Stomach smooth muscle (tissue), 2 donors: Measurements from ENCODE around the gene P2RY2.
A peak's percentile ranks its signal among the peaks of the same experiment; 100 is the strongest.
"Not testable (repeated sequence)": the region's sequence is repeated elsewhere in the genome, so short reads cannot be mapped to it uniquely, and the experiment has no call there.

Experiments used
- H3K27ac ChIP-seq: one replicate; pipeline ENCODE4 v1.7.0; 2013; ENCODE audit warnings: mild to moderate bottlenecking, low read length, inconsistent platforms
- H3K27me3 ChIP-seq, 2 donors: one replicate each; pipeline ENCODE4 v1.7.0; 2013; ENCODE audit warnings: low read length in 2 of 2; ENCODE audit not compliant: insufficient read depth in 2 of 2, control insufficient read depth in 1 of 2
- H3K36me3 ChIP-seq, 2 donors: one replicate each; pipeline ENCODE4 v1.7.0; 2013; ENCODE audit warnings: low read length in 2 of 2; ENCODE audit not compliant: control insufficient read depth in 2 of 2, insufficient read depth in 2 of 2
- H3K4me1 ChIP-seq: one replicate; pipeline ENCODE4 v1.7.0; 2013; ENCODE audit warnings: low read length; ENCODE audit not compliant: control insufficient read depth, insufficient read depth
- H3K4me3 ChIP-seq, 2 donors: one replicate each; pipeline ENCODE4 v1.7.0; 2013; ENCODE audit warnings: low read length in 2 of 2
- H3K9ac ChIP-seq, 2 donors: one replicate each; pipeline ENCODE4 v1.7.0; 2013; ENCODE audit warnings: low read length in 2 of 2, mild to moderate bottlenecking in 1 of 2
- H3K9me3 ChIP-seq, 2 donors: one replicate each; pipeline ENCODE4 v1.7.0; 2013; ENCODE audit warnings: low read length in 2 of 2; ENCODE audit not compliant: control insufficient read depth in 2 of 2
- donor health status: healthy.
- donor health status: Pancreatic carcinoma.

The P2RY2 gene

GRCh38 chr11:73228268-73229134 lies 10.4 kb downstream of the P2RY2 start:
- Histone ChIP-seq H3K4me1 (peaks cover 6% of the 10 kb centered on the region), H3K27ac (no peak overlapping the region), H3K36me3 (no peaks in the 10 kb centered on the region), H3K9me3 (no peaks in the 10 kb centered on the region), H3K4me3 (no peak overlapping the region), H3K27me3 (no peaks in the 10 kb centered on the region), H3K9ac (no peak overlapping the region)

DNA sequence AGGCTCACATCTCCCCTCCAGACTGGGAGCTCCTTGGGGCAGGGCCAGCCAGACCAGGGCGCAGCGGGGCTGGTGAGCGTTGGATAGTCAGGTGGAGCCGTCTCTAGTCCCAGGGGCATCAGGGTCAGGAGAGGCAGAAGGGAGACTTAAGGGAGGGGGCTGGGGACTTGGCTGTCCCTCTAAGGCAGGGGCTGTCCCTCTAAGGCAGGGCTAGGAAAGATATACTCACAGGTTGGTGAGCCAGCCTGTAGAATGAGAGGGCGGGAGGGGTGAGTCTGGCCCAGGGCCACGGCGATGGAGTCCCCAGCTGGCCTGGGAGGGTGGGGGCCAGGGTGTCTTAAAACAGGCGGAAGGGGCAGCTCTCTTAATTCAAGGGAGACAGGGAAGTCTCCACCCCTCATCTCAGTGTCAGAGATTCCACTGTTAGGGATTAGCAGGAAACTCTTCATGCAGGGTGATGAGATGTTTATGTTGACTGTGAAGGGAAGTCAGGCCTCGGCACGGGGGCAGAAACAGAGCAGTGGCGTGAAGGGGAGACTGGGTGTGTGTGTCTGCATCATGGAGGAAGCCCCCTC lies 11.3 kb downstream of the P2RY2 start:
- H3K4me1 ChIP-seq: peaks cover 16% of the 10 kb centered on the region
- H3K9me3 ChIP-seq: no peaks in the 10 kb centered on the region
- H3K4me3 ChIP-seq: no peak overlapping the region
- no peaks in the 10 kb centered on the region for H3K27me3 ChIP-seq
- H3K36me3 ChIP-seq: no peaks in the 10 kb centered on the region
- no peak overlapping the region for H3K27ac ChIP-seq
- H3K9ac ChIP-seq: no peak overlapping the region

GRCh38 chr11:73229896-73230875 lies 12.1 kb downstream of the P2RY2 start:
- Histone ChIP-seq H3K4me3 (no peak overlapping the region), H3K36me3 (no peaks in the 10 kb centered on the region), H3K4me1 (peaks cover 16% of the 10 kb centered on the region), H3K27ac (no peak overlapping the region), H3K9ac (no peak overlapping the region), H3K9me3 (no peaks in the 10 kb centered on the region), H3K27me3 (no peaks in the 10 kb centered on the region)

DNA sequence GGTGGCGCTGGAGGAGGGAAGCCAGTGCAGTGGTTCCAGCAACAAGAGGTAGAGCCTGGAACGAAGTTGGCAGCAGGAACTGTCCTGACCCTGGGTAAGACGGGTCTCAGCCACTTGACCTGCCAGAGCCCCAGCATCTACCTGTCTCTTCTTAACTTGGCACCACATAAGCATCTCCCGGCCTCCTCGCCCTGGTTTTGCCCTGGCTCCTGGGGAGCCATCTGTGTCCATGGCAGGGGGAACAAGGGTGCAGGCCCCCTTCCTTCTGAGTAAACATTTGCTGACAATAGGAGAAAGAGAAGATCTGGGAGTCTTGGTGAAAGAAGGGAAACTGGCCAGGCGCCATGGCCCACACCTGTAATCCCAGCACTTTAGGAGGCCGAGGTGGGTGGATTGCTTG lies 12.8 kb downstream of the P2RY2 start:
- Histone ChIP-seq H3K9ac (no peak overlapping the region), H3K9me3 (no peaks in the 10 kb centered on the region), H3K36me3 (no peaks in the 10 kb centered on the region), H3K4me1 (peaks cover 16% of the 10 kb centered on the region), H3K27ac (no peak overlapping the region), H3K27me3 (no peaks in the 10 kb centered on the region), H3K4me3 (no peak overlapping the region)

GRCh38 chr11:73232487-73232886 lies 14.4 kb downstream of the P2RY2 start:
- H3K4me1 ChIP-seq: peaks cover 16% of the 10 kb centered on the region
- not testable (repeated sequence) for H3K9me3 ChIP-seq, H3K27me3 ChIP-seq, H3K27ac ChIP-seq, H3K4me3 ChIP-seq, H3K9ac ChIP-seq, H3K36me3 ChIP-seq

GRCh38 chr11:73233211-73233610 lies 15.1 kb downstream of the P2RY2 start:
- H3K9ac ChIP-seq: no peak overlapping the region
- H3K4me1 ChIP-seq: peaks cover 16% of the 10 kb centered on the region
- H3K27me3 ChIP-seq: no peaks in the 10 kb centered on the region
- no peak overlapping the region for H3K27ac ChIP-seq
- no peaks in the 10 kb centered on the region for H3K9me3 ChIP-seq
- H3K36me3 ChIP-seq: no peaks in the 10 kb centered on the region
- H3K4me3 ChIP-seq: no peak overlapping the region

DNA sequence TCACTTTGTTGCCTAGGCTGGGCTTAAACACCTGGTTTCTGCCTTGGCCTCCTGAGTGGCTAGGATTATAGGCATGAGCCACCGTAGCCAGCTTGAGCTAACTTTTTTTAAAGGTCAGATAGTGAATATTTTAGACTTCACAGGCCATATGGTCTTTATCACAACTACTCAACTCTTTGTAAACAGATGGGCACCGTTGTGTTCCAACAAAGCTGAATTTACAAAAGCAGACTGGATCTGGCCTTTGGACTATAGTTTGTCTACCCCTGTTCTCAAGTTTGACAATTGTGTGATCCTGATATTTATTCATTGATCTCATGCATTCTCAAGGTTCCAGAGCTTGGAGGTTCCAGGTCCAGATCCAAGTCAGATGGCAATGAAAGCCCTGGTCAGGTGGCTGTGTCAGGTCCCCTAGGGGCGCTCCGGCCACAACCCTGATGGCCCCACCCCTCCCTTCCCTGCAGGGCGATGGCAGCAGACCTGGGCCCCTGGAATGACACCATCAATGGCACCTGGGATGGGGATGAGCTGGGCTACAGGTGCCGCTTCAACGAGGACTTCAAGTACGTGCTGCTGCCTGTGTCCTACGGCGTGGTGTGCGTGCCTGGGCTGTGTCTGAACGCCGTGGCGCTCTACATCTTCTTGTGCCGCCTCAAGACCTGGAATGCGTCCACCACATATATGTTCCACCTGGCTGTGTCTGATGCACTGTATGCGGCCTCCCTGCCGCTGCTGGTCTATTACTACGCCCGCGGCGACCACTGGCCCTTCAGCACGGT lies 15.8 kb downstream of the P2RY2 start:
- Histone ChIP-seq H3K9ac (no peak overlapping the region), H3K36me3 (no peaks in the 10 kb centered on the region), H3K27me3 (no peaks in the 10 kb centered on the region), H3K9me3 (no peaks in the 10 kb centered on the region), H3K4me1 (peaks cover 16% of the 10 kb centered on the region), H3K4me3 (peak overlapping the region in 1 of 2 donors; percentile 15), H3K27ac (no peak overlapping the region)

DNA sequence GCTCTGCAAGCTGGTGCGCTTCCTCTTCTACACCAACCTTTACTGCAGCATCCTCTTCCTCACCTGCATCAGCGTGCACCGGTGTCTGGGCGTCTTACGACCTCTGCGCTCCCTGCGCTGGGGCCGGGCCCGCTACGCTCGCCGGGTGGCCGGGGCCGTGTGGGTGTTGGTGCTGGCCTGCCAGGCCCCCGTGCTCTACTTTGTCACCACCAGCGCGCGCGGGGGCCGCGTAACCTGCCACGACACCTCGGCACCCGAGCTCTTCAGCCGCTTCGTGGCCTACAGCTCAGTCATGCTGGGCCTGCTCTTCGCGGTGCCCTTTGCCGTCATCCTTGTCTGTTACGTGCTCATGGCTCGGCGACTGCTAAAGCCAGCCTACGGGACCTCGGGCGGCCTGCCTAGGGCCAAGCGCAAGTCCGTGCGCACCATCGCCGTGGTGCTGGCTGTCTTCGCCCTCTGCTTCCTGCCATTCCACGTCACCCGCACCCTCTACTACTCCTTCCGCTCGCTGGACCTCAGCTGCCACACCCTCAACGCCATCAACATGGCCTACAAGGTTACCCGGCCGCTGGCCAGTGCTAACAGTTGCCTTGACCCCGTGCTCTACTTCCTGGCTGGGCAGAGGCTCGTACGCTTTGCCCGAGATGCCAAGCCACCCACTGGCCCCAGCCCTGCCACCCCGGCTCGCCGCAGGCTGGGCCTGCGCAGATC lies 16.5 kb downstream of the P2RY2 start:
- Histone ChIP-seq H3K9ac (no peak overlapping the region), H3K27me3 (no peaks in the 10 kb centered on the region), H3K4me3 (no peak overlapping the region), H3K9me3 (no peaks in the 10 kb centered on the region), H3K4me1 (peaks cover 14% of the 10 kb centered on the region), H3K36me3 (no peaks in the 10 kb centered on the region), H3K27ac (no peak overlapping the region)

GRCh38 chr11:73235236-73235786 lies 17.2 kb downstream of the P2RY2 start:
- peaks cover 18% of the 10 kb centered on the region for H3K4me1 ChIP-seq
- no peak overlapping the region for H3K27ac ChIP-seq
- no peak overlapping the region for H3K4me3 ChIP-seq
- H3K9me3 ChIP-seq: no peaks in the 10 kb centered on the region
- H3K36me3 ChIP-seq: no peaks in the 10 kb centered on the region
- H3K9ac ChIP-seq: no peak overlapping the region
- no peaks in the 10 kb centered on the region for H3K27me3 ChIP-seq
